K562 (cell line): Measurements from ENCODE around the gene NFKBIA. TPM values are rescaled to one million over a fixed set of nuclear protein-coding genes. Genes with fewer than 3 reads are reported as not detected.

Experiments used
- ATAC-seq: fragments of 200-7000 bp; cut with Tn5 transposase; 3 replicates; pipeline ENCODE4 v1.9.1; 2020; ENCODE audit warnings: moderate library complexity
- BruUV-seq: library from RNA; stranded (reverse); fragments of 400-500 nt; replicated peaks from 2 replicates; lab custom pipeline; 2021; lab: Mats Ljungman, UMichigan
- CTCF ChIA-PET: fragments of 300-600 bp; formaldehyde crosslinking; extraction: SDS; loops from one replicate; lab custom pipeline; 2021; ENCODE audit warnings: low intra/inter-chr PET ratio; lab: Yijun Ruan, JAX
- POLR2A ChIA-PET: fragments of 300-600, 350-650 bp; sonication (Branson Sonifier 250); formaldehyde crosslinking; extraction: SDS; loops from one replicate; lab custom pipeline; 2021; ENCODE audit warnings: antibody characterized with exemption, inconsistent platforms; lab: Yijun Ruan, JAX
- DNase-seq, 4 experiments: peaks; one replicate each; pipeline versions ENCODE4 v3.0.0 to v3.0.0-alpha.2; 2011 to 2018; ENCODE audit warnings: low spot score in 3 of 4, mixed read lengths in 3 of 4; ENCODE audit errors: extremely low read depth in 1 of 4
- FAIRE-seq: peaks from 2 replicates; lab custom pipeline; 2011; peaks lifted over from hg19 to GRCh38; lab: Jason Lieb, UNC
- H2AFZ ChIP-seq: 2 replicates; pipeline ENCODE4 v1.6.0; 2011; ENCODE audit warnings: low read depth, low read length, control low read depth, inconsistent platforms
- H3K27ac ChIP-seq: fragments of 200-600 bp; 3 replicates; pipeline ENCODE4 v1.8.0; 2011; ENCODE audit warnings: low read depth, mild to moderate bottlenecking, control low read depth, inconsistent platforms, low read length, moderate library complexity, mixed read lengths; ENCODE audit errors: extremely low read depth
- H3K27me3 ChIP-seq, 2 experiments: fragments of 300-600 bp in 1 of 2; 2 replicates in 1 of 2; 3 replicates in 1 of 2; pipeline versions ENCODE4 v1.6.0 to v1.8.0; 2011; ENCODE audit warnings: inconsistent platforms in 2 of 2, low read length in 2 of 2, mild to moderate bottlenecking in 1 of 2, mixed read lengths in 1 of 2, moderate library complexity in 1 of 2; ENCODE audit not compliant: control insufficient read depth in 2 of 2, insufficient read depth in 2 of 2
- H3K36me3 ChIP-seq: fragments of 300-600 bp; 3 replicates; pipeline ENCODE4 v1.8.0; 2011; ENCODE audit warnings: mild to moderate bottlenecking, low read length, inconsistent platforms; ENCODE audit not compliant: control insufficient read depth, insufficient read depth
- H3K4me1 ChIP-seq, 2 experiments: fragments of 200-600 bp in 1 of 2; replicated peaks in 1 of 2; 2 replicates in 1 of 2; 3 replicates in 1 of 2; pipeline versions ENCODE4 v1.5.1 to v1.8.0; 2011; ENCODE audit warnings: inconsistent platforms in 2 of 2, low read length in 2 of 2, mild to moderate bottlenecking in 1 of 2, mixed read lengths in 1 of 2, moderate library complexity in 1 of 2; ENCODE audit not compliant: control insufficient read depth in 2 of 2, insufficient read depth in 2 of 2
- H3K4me2 ChIP-seq: 2 replicates; pipeline ENCODE4 v1.6.1; 2011; ENCODE audit warnings: low read length, control low read depth, inconsistent platforms, mixed read lengths; ENCODE audit not compliant: insufficient read depth
- H3K4me3 ChIP-seq: fragments of 200-600 bp; sonication (generic), shearing (Covaris generic); 2 replicates; pipeline ENCODE4 v1.5.1; 2016; ENCODE audit warnings: control low read depth, inconsistent platforms
- H3K79me2 ChIP-seq: fragments of 200-600 bp; 3 replicates; pipeline ENCODE4 v1.8.0; 2011; ENCODE audit warnings: low read length, inconsistent platforms; ENCODE audit not compliant: control insufficient read depth, insufficient read depth
- H3K9ac ChIP-seq, 2 experiments: 2 replicates each; pipeline versions ENCODE4 v1.6.0 to v1.6.1; 2011; ENCODE audit warnings: low read depth in 2 of 2, low read length in 2 of 2, control low read depth in 1 of 2, inconsistent platforms in 1 of 2, mild to moderate bottlenecking in 1 of 2, mixed read lengths in 1 of 2; ENCODE audit not compliant: insufficient read depth in 1 of 2
- H3K9me1 ChIP-seq: one replicate; pipeline ENCODE4 v1.6.0; 2011; ENCODE audit warnings: inconsistent platforms, mild to moderate bottlenecking, low read length, moderate library complexity; ENCODE audit not compliant: control insufficient read depth, insufficient read depth
- H3K9me3 ChIP-seq: replicated peaks from 2 replicates; pipeline ENCODE4 v1.5.1; 2011; ENCODE audit warnings: low read depth, low read length, inconsistent platforms; ENCODE audit not compliant: control insufficient read depth, insufficient read depth
- H4K20me1 ChIP-seq: replicated peaks from 2 replicates; pipeline ENCODE4 v1.6.1; 2011; ENCODE audit warnings: low read length, inconsistent platforms, mixed read lengths; ENCODE audit not compliant: control insufficient read depth, insufficient read depth
- KAT2B ChIP-seq: IDR thresholded peaks from one replicate; pipeline ENCODE4 v1.6.1; 2012; ENCODE audit warnings: low read depth, mild to moderate bottlenecking, control low read depth, inconsistent platforms, low read length, moderate library complexity
- MCM2 ChIP-seq: fragments of 450-650 bp; IDR thresholded peaks from 2 replicates; pipeline ENCODE4 v1.6.1; 2017; ENCODE audit warnings: low read depth, mild to moderate bottlenecking
- RBM34 ChIP-seq: fragments of 200-400 bp; formaldehyde crosslinking; IDR thresholded peaks from 2 replicates; pipeline ENCODE4 v1.6.1; 2018; ENCODE audit warnings: low read length, borderline replicate concordance; ENCODE audit not compliant: insufficient read depth
- SP1 ChIP-seq: sonication (generic); formaldehyde crosslinking; IDR thresholded peaks from 2 replicates; pipeline ENCODE4 v1.8.1; 2022; ENCODE audit warnings: mild to moderate bottlenecking, missing genetic modification reagents
- TFE3 ChIP-seq: fragments of 450-650 bp; formaldehyde crosslinking; IDR thresholded peaks from 2 replicates; pipeline ENCODE4 v1.4.0; 2020; ENCODE audit warnings: mild to moderate bottlenecking, mixed read lengths
- ZFP30 ChIP-seq: fragments of 250-450 bp; sonication (Bioruptor Pico); IDR thresholded peaks from 2 replicates; pipeline ENCODE4 v1.8.0; 2022; ENCODE audit warnings: moderate library complexity, mild to moderate bottlenecking, inconsistent platforms, borderline replicate concordance
- WGBS: fragments of 100-300 bp; shearing (Covaris generic); methylation state at CpG from one replicate; pipeline ENCODE4 v1.1.6; 2016; ENCODE audit warnings: low coverage, mixed read lengths; ENCODE audit not compliant: insufficient coverage; ENCODE audit errors: missing lambda C conversion rate; 5-methylcytosine and 5-hydroxymethylcytosine counted together
- in situ Hi-C: fragments of 300-500 bp; cut with MboI; formaldehyde crosslinking; loops from 4 replicates; pipeline ENCODE4 v1.15.0; 2018; ENCODE audit warnings: inconsistent platforms, mixed read lengths
- intact Hi-C: fragments of 100-400 bp; cut with micrococcal nuclease; formaldehyde crosslinking; loops from 2 replicates; pipeline ENCODE4 v1.14.2; 2022
- polyA plus RNA-seq, 8 experiments: library from polyadenylated mRNA; depleted of rRNA in 4 of 8; stranded (reverse) in 5 of 8; unstranded in 3 of 8; fragments of >200 nt; fragmentation: Nextera tagmentation in 2 of 8; fragmentation: Illumina TruSeq in 1 of 8; extraction: Ambion mirVana in 2 of 8; extraction: Trizol in 1 of 8; gene quantifications; 2 replicates each; pipeline versions ENCODE4 v1.2.1 to v1.2.3, GENCODE V29; 2011 to 2014; ENCODE audit warnings: inconsistent platforms in 1 of 8, missing spikeins in 1 of 8
- total RNA-seq, 7 experiments: library from RNA; depleted of rRNA in 6 of 7; stranded (reverse); fragments of >200 nt in 6 of 7; fragmentation: Illumina TruSeq in 2 of 7; extraction: Trizol in 2 of 7; gene quantifications; 2 replicates each; pipeline versions ENCODE4 v1.2.1 to v1.2.3, GENCODE V29; 2011 to 2021; ENCODE audit warnings: low replicate concordance in 1 of 7

NFKBIA gene
- total and polyA plus RNA-seq, 9 of the 15 experiments (the other 6 are each of a cell fraction or from before 2014, with no cell fraction given), result 6.9 to 31.8 (median 18.2) TPM

- no peak for TF ChIP-seq KAT2B
- TF ChIP-seq, all 486 proteins: peak for 5
Measured at GRCh38 chr14:35400648-35401421, 3.7 kb downstream of the NFKBIA start (continued).

- 95% methylated on average over 12 of the region's 15 CpGs for WGBS
- Histone ChIP-seq H3K9ac (no peak overlapping the region), H3K27me3 (no peaks in the 10 kb centered on the region), H3K4me3 (no peak overlapping the region), H3K9me1 (no peaks in the 10 kb centered on the region), H2AFZ (no peak overlapping the region), H3K4me1 (peaks cover 16 to 25% of the 10 kb centered on the region in 2 experiments; a peak in 4 of 5 replicates), H3K36me3 (peaks cover 39% of the 10 kb centered on the region), H3K27ac (no peak overlapping the region), H3K9me3 (no peaks in the 10 kb centered on the region), H3K4me2 (no peak overlapping the region), H3K79me2 (peaks cover 32% of the 10 kb centered on the region), H4K20me1 (no peaks in the 10 kb centered on the region)
- ATAC-seq (no peak), FAIRE-seq (no peak), DNase-seq (no peak)
- BruUV-seq, result no TSS peak
- no peak for TF ChIP-seq RBM34
- no peak for TF ChIP-seq MCM2
- TF ChIP-seq TFE3 (CRISPR knock-in tag), result no peak
- TF ChIP-seq SP1, result no peak
- TF ChIP-seq ZFP30 (CRISPR knock-in tag), result no peak
- ChIA-PET CTCF (no interaction called here), POLR2A (interaction anchor here (0.8 to 1.6 kb wide), 3 partner anchors 12 to 107 kb away, joined by 3 to 6 read pairs (median 4); partner anchors contain the start of gene PSMA6)
- intact Hi-C loops (no loop called here), in situ Hi-C loops (no loop called here)
Measured at GRCh38 chr14:35399083-35399937, 5.2 kb downstream of the NFKBIA start.
